Limb (tissue), 2 donors: ENCODE data around the gene ESRRG.

ENCODE experiments used
- DNase-seq, 2 donors: peaks; one replicate each; pipeline ENCODE4 v3.0.0-alpha.2; 2016; ENCODE audit errors: extremely low spot score in 2 of 2

ESRRG gene

GRCh38 chr1:216632980-216633379 lies 90.2 kb downstream of the ESRRG start:
- no peak for DNase-seq

- DNase-seq: no peak
Observed at GRCh38 chr1:216630532-216630931, 92.7 kb downstream of the ESRRG start.

- DNase-seq: no peak
Observed at GRCh38 chr1:216627252-216627651, 96.0 kb downstream of the ESRRG start.

GRCh38 chr1:216626394-216627067 lies 96.7 kb downstream of the ESRRG start:
- DNase-seq: no peak

GRCh38 chr1:216621536-216621935 lies 101.7 kb downstream of the ESRRG start:
- no peak for DNase-seq

GRCh38 chr1:216617081-216617875 lies 106.0 kb downstream of the ESRRG start:
- no peak for DNase-seq

- DNase-seq: no peak
Observed at GRCh38 chr1:216616425-216616824, 106.8 kb downstream of the ESRRG start.

GRCh38 chr1:216614011-216614934 lies 109.0 kb downstream of the ESRRG start:
- DNase-seq: no peak

GRCh38 chr1:216612291-216612690 lies 110.9 kb downstream of the ESRRG start:
- no peak for DNase-seq

- DNase-seq: no peak
Observed at GRCh38 chr1:216607067-216607697, 116.0 kb downstream of the ESRRG start.

- DNase-seq: no peak
Observed at GRCh38 chr1:216606047-216606637, 117.1 kb downstream of the ESRRG start.

- DNase-seq: no peak
Observed at GRCh38 chr1:216604771-216605170, 118.5 kb downstream of the ESRRG start.

- DNase-seq: peak; percentile 66 to 83
Observed at GRCh38 chr1:216600730-216601609, 122.3 kb downstream of the ESRRG start.

- DNase-seq: no peak
Observed at GRCh38 chr1:216599851-216600250, 123.4 kb downstream of the ESRRG start.

GRCh38 chr1:216598448-216598847 lies 124.8 kb downstream of the ESRRG start:
- DNase-seq: no peak

- DNase-seq: no peak
Observed at GRCh38 chr1:216596281-216596862, 126.9 kb downstream of the ESRRG start.

GRCh38 chr1:216587715-216588114 lies 135.5 kb downstream of the ESRRG start:
- DNase-seq: no peak

- DNase-seq: no peak
Observed at GRCh38 chr1:216582151-216582550, 141.1 kb downstream of the ESRRG start.

- no peak for DNase-seq
Observed at GRCh38 chr1:216580538-216581057, 142.6 kb downstream of the ESRRG start.
